H1 (cell line): ENCODE results near the gene PIK3CG.

ENCODE experiments used
- CHD7 ChIP-seq: fragments of 300-600 bp; sonication (generic); IDR thresholded peaks from 2 replicates; pipeline ENCODE4 v1.7.1; 2012; ENCODE audit warnings: low read length, moderate library complexity, mild to moderate bottlenecking, inconsistent platforms; ENCODE audit not compliant: insufficient replicate concordance
- ZNF274 ChIP-seq: IDR thresholded peaks from 2 replicates; pipeline ENCODE4 v1.7.0; 2012; ENCODE audit warnings: low read length, borderline replicate concordance; ENCODE audit errors: extremely low read depth

- TF ChIP-seq CHD7, result no peak
- TF ChIP-seq ZNF274, result no peak
Observed at GRCh38 chr7:106820321-106821217, 44.5 kb upstream of the PIK3CG start.
